HEK293 (cell line): ENCODE measurements around the gene HMCN1.

ENCODE experiments used
- CTCF ChIA-PET: fragments of 350-600 bp; formaldehyde crosslinking; extraction: SDS; loops from one replicate; lab custom pipeline; 2021; ENCODE audit warnings: antibody characterized with exemption; lab: Yijun Ruan, JAX
- POLR2A ChIA-PET: fragments of 300-600 bp; formaldehyde crosslinking; extraction: SDS; loops from one replicate; lab custom pipeline; 2020; ENCODE audit warnings: antibody characterized with exemption, inconsistent platforms; lab: Yijun Ruan, JAX
- H3K27ac ChIP-seq: fragments of 200-500 bp; sonication (Bioruptor generic); 2 replicates; pipeline ENCODE4 v1.5.1; 2014; ENCODE audit warnings: low read depth, low read length, control low read depth, inconsistent platforms; ENCODE audit errors: extremely low read depth
- H3K36me3 ChIP-seq, 2 experiments: fragments of 200-500 bp in 1 of 2; sonication (Bioruptor generic) in 1 of 2; 1 replicate in 1 of 2; 2 replicates in 1 of 2; pipeline ENCODE4 v1.5.1; 2014 to 2017; ENCODE audit warnings: inconsistent platforms in 2 of 2, low read length in 2 of 2; ENCODE audit not compliant: control insufficient read depth in 2 of 2, insufficient read depth in 1 of 2
- H3K4me1 ChIP-seq: fragments of 200-500 bp; sonication (Bioruptor generic); 2 replicates; pipeline ENCODE4 v1.5.1; 2014; ENCODE audit warnings: mild to moderate bottlenecking, low read length, inconsistent platforms; ENCODE audit not compliant: control insufficient read depth, insufficient read depth
- H3K4me3 ChIP-seq: 2 replicates; pipeline ENCODE4 v1.5.1; 2011; ENCODE audit warnings: low read depth, mild to moderate bottlenecking, control low read depth, low read length, moderate library complexity
- H3K9me3 ChIP-seq: fragments of 200-500 bp; sonication (Bioruptor generic); 2 replicates; pipeline ENCODE4 v1.5.1; 2014; ENCODE audit warnings: low read depth, low read length, inconsistent platforms; ENCODE audit not compliant: control insufficient read depth, insufficient read depth
- KLF1 ChIP-seq: fragments of 450-650 bp; formaldehyde crosslinking; IDR thresholded peaks from 2 replicates; pipeline ENCODE4 v1.5.1; 2016; ENCODE audit warnings: missing biosample characterization, missing genetic modification characterization
- KLF17 ChIP-seq: fragments of 450-650 bp; formaldehyde crosslinking; IDR thresholded peaks from 2 replicates; pipeline ENCODE4 v1.5.1; 2016; ENCODE audit warnings: missing biosample characterization, missing genetic modification characterization
- PRDM2 ChIP-seq: fragments of 450-650 bp; formaldehyde crosslinking; IDR thresholded peaks from 2 replicates; pipeline ENCODE4 v1.5.1; 2016; ENCODE audit warnings: missing biosample characterization, missing genetic modification characterization, borderline replicate concordance
- REPIN1 ChIP-seq: fragments of 450-650 bp; formaldehyde crosslinking; IDR thresholded peaks from 2 replicates; pipeline ENCODE4 v1.5.1; 2017; ENCODE audit warnings: missing biosample characterization, missing genetic modification characterization, low read depth
- TCF7L2 ChIP-seq: IDR thresholded peaks from 2 replicates; pipeline ENCODE4 v1.6.1; 2011; ENCODE audit warnings: low read depth, mild to moderate bottlenecking, inconsistent platforms, low read length, moderate library complexity, borderline replicate concordance
- ZBTB1 ChIP-seq: fragments of 450-650 bp; formaldehyde crosslinking; IDR thresholded peaks from 2 replicates; pipeline ENCODE4 v1.5.1; 2016; ENCODE audit warnings: missing biosample characterization, missing genetic modification characterization
- ZBTB7A ChIP-seq: fragments of 450-650 bp; formaldehyde crosslinking; IDR thresholded peaks from 2 replicates; pipeline ENCODE4 v1.5.1; 2016; ENCODE audit warnings: low read depth, missing biosample characterization, missing genetic modification characterization
- ZBTB8A ChIP-seq: fragments of 450-650 bp; formaldehyde crosslinking; IDR thresholded peaks from 2 replicates; pipeline ENCODE4 v1.5.1; 2016; ENCODE audit warnings: missing biosample characterization, missing genetic modification characterization
- ZFP41 ChIP-seq: fragments of 450-650 bp; formaldehyde crosslinking; IDR thresholded peaks from 2 replicates; pipeline ENCODE4 v1.5.1; 2016; ENCODE audit warnings: missing biosample characterization, missing genetic modification characterization, borderline replicate concordance
- ZNF121 ChIP-seq: fragments of 450-650 bp; formaldehyde crosslinking; IDR thresholded peaks from 2 replicates; pipeline ENCODE4 v1.5.1; 2016; ENCODE audit warnings: missing biosample characterization, missing genetic modification characterization
- ZNF184 ChIP-seq: fragments of 450-650 bp; IDR thresholded peaks from 2 replicates; pipeline ENCODE4 v1.5.1; 2018; ENCODE audit warnings: missing biosample characterization, mild to moderate bottlenecking, missing genetic modification characterization
- ZNF280C ChIP-seq: fragments of 450-650 bp; formaldehyde crosslinking; IDR thresholded peaks from 2 replicates; pipeline ENCODE4 v1.5.1; 2016; ENCODE audit warnings: missing biosample characterization, missing genetic modification characterization
- ZNF350 ChIP-seq: fragments of 450-650 bp; formaldehyde crosslinking; IDR thresholded peaks from 2 replicates; pipeline ENCODE4 v1.5.0; 2017; ENCODE audit warnings: missing biosample characterization, mild to moderate bottlenecking, missing genetic modification characterization
- ZNF37A ChIP-seq: fragments of 450-650 bp; IDR thresholded peaks from 2 replicates; pipeline ENCODE4 v1.5.1; 2018; ENCODE audit warnings: missing biosample characterization, missing genetic modification characterization
- ZNF548 ChIP-seq: fragments of 450-650 bp; formaldehyde crosslinking; IDR thresholded peaks from 2 replicates; pipeline ENCODE4 v1.5.1; 2016; ENCODE audit warnings: missing biosample characterization, missing genetic modification characterization
- ZNF645 ChIP-seq: fragments of 450-650 bp; formaldehyde crosslinking; IDR thresholded peaks from 2 replicates; pipeline ENCODE4; 2016; ENCODE audit warnings: missing biosample characterization, missing genetic modification characterization
- ZNF76 ChIP-seq: fragments of 450-650 bp; formaldehyde crosslinking; IDR thresholded peaks from 2 replicates; pipeline ENCODE4; 2016; ENCODE audit warnings: low read depth, missing biosample characterization, missing genetic modification characterization, borderline replicate concordance
- ZNF776 ChIP-seq: fragments of 450-650 bp; formaldehyde crosslinking; IDR thresholded peaks from 2 replicates; pipeline ENCODE4 v1.5.0; 2017; ENCODE audit warnings: missing biosample characterization, missing genetic modification characterization, borderline replicate concordance
- ZSCAN30 ChIP-seq: fragments of 450-650 bp; IDR thresholded peaks from 2 replicates; pipeline ENCODE4 v1.5.1; 2018; ENCODE audit warnings: missing biosample characterization, mild to moderate bottlenecking, missing genetic modification characterization, moderate library complexity

HMCN1 gene

GRCh38 chr1:186218654-186219352, 484.6 kb downstream of the HMCN1 start:
- H3K4me1 ChIP-seq = no peaks in the 10 kb centered on the region
- CTCF ChIA-PET = interaction anchor here (0.6 kb wide), 1 partner anchor 538 kb away, joined by 3 read pairs; no protein-coding TSS in a partner anchor
- no peaks in the 10 kb centered on the region for H3K9me3 ChIP-seq
- no peak overlapping the region for H3K4me3 ChIP-seq
- TF ChIP-seq ZNF548 (tag by site-specific recombination) = no peak
- no peak for TF ChIP-seq ZNF645 (tag by site-specific recombination)
- TF ChIP-seq KLF17 (tag by site-specific recombination) = no peak
- no peak for TF ChIP-seq REPIN1 (tag by site-specific recombination)
- TF ChIP-seq ZFP41 (tag by site-specific recombination) = no peak
- TF ChIP-seq ZNF776 = no peak
- no peak for TF ChIP-seq ZNF280C
- no peak for TF ChIP-seq ZNF121 (tag by site-specific recombination)
- no peak for TF ChIP-seq ZBTB7A (tag by site-specific recombination)
- no peak for TF ChIP-seq ZNF76 (tag by site-specific recombination)
- no peak for TF ChIP-seq TCF7L2
- no peak for TF ChIP-seq ZBTB1
- TF ChIP-seq ZBTB8A (tag by site-specific recombination) = no peak
- no peak for TF ChIP-seq ZSCAN30
- TF ChIP-seq ZNF350 (tag by site-specific recombination) = no peak
- no peak for TF ChIP-seq KLF1 (tag by site-specific recombination)
- no peak for TF ChIP-seq ZNF37A (tag by site-specific recombination)
- no peak for TF ChIP-seq ZNF184 (tag by site-specific recombination)
- TF ChIP-seq PRDM2 (tag by site-specific recombination) = no peak
- TF ChIP-seq, all 188 proteins: peak for 0
- POLR2A ChIA-PET = no interaction called here
- Histone ChIP-seq H3K27ac (no peak overlapping the region), H3K36me3 (no peaks in the 10 kb centered on the region)
